ENCODE data around the gene USP1.

GRCh38 chr1:62437273-62437940 lies 558 bp downstream of the USP1 start:
- TF ChIP-seq CTCF (IDR thresholded peaks at IDR 0.05 in 4 of 5, conservative IDR thresholded peaks at IDR 0.05 in 1 of 5) (no peak), POLR2A (IDR thresholded peaks at IDR 0.05) (no peak)

Measured in gastrocnemius medialis (tissue), 4 donors.